HPDE6-E6E7 (cell line): ENCODE results near the gene RASSF3.
"Not testable (repeated sequence)": the region's sequence is repeated elsewhere in the genome, so short reads cannot be mapped to it uniquely, and the experiment has no call there.

ENCODE experiments used
- DNase-seq: peaks from one replicate; pipeline ENCODE4 v3.0.0; 2011; ENCODE audit warnings: missing footprints; ENCODE audit errors: extremely low spot score

Gene RASSF3

DNA sequence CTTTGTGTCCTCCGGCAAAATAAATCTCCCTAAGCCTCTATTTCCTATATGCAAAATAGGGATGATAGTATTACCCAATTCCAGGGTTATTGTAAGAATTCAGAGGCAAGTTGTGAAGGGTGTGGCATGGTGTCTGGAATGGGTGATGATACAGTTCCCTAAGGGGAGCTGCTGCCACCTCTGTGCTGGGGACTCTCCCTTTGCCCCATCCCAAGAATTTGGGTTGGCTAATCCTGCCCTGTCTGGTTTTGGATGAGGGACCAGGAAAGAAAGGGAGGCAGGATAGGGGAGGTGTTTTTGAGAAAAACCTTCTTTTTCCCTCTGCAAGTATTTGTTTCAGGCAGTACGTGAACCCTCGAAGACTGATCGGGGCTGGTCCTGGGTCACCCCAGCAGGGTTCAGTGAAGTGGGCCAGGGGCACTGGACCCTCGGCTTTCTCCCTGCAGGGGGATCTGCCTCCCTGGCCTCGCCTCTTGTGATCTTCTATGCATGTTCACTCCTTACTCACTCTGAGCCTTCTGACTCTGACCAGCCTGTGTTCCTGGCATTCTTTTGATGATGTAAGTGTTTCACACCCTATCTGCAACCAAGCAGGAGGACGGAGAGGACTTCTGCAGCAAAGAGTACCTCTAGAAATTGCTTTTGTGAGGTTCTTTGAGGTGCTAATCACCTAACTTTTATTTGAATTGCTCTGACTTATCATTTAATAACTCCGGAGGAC is 60.8 kb downstream of the RASSF3 start:
- DNase-seq, result peak; percentile 52

DNA sequence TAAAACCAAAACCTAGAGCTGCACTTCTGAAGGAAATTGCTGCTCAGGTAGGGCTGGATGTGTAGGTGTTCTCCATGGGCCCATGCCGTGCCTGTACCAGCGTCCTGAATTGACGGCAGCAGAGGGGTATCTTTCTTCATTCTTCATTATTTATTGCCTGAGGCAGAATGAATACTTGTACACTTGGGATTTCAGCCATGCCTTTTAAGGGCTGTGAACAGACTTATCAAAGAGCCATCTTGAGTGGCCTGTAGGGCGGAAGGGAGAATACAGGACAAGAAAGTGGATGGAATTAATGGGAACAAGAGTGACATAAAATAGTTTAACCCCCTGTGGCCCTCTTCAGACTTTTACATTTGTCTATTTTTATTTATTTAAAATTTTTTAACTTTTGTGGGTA is 61.4 kb downstream of the RASSF3 start:
- no peak for DNase-seq

DNA sequence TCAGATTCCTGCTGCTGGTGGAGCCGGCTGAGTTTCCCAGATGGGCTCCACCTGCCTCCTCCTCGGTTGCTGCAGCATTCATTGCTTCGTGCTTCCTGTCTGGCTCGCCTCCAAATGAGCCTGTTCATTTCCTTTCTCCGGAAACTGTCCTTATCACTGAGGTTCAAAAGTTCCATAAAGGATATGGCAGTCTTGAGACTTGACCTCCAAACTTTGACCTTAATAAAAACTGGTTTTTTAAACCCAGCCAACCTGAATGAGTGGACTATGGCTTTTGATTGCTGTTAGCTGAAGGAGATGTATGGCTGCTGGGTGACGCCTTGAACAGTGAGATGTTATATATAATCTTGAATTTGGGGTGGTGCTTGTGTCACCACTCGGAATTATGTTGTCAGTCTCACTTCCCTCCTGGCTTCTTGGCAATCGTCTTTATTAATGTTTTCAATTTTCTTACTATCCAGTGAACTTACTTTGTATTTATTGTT is 62.7 kb downstream of the RASSF3 start:
- DNase-seq, result no peak

DNA sequence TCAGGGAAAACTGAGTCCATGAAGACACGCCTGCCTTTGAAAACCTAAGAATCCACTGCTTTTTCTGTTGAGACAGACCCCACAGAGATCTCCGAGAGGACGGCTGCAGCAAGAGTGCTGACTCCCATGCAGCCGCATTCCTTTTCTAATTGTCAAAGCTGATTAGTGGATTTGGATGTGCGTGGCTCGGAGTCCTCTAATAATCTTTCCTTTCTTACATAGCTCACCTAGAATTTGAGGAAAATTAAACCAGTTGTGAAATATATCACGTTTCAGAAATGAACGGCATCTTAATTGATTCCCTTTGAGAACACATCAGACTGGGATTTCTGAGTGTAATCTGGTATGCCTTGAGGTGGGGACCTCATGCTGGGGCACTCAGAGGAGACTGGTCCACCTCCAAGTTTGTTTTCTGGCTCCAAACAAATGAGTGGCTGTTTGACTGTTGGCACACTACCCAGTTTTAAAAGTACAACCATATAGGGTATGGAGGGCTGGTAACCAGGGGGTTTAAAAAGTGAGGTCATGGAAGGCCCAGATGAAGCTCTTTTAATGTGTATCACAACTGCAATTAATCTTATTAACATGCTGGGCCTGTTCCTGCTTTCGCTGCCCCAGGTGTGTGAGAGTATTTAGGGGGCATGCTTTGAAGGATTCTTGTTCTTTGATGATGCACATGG is 63.3 kb downstream of the RASSF3 start:
- DNase-seq, result no peak

DNA sequence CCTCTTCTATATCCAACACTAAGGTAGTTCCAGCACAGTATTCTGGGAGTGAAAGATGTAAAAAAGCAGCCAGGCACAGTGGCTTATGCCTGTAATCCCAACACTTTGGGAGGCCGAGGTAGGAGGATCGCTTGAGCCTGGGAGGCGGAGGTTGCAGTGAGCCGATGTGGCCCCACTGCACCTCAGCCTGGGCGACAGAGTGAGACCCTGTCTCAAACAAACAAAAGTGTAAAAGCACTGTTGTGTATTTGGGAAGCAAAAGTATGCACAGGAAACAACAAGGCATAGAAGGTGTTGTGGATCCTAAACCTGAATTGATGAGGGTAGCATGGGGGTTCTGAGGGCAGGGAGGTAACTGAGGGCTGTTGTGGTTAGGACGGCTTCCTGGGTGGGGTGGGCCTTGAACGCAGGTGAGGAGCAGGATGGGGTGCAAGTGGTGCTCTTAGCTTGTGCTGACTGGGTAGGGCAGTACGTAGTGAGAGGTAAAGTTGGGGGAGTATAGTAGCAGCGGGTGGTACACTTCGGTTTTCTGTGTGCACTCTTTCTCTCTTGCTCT is 64.2 kb downstream of the RASSF3 start:
- DNase-seq, result no peak

DNA sequence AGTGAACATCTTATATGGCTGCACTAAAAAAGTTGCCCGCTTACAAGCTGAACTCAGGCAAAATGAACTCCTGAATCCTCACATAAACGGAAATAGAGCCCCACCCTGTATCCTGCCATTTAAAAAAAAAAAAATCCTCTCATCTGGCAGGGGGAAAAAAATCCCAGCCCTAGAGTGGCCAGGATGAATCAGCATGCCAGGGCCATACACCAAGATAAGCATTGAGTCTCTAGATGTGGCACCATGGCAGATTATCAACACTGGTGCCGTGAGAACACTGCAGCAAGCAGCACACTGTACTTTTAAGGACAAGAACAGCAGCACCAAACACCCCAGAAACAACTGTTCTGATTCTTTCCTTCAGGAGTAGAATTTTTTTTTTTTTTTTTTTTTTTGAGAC is 65.5 kb downstream of the RASSF3 start:
- DNase-seq, result no peak

DNA sequence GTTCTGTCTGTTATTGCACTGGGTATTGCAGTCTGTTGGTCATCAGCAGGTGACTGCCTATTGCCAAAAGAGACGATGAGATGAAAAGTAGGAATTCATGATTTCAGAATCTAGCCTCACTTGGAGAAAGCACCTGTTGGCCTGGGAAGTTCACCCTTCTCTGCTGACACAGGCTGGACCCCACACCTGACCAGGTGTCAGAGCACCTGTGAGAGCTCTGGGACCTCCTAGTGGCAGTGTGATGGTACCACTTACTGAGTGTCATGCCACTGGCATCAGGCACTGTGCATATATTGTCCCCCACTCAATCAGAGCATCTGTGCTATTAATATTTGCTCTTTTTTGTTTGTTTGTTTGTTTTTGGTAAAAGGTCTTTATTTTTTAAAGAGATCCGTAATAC is 68.0 kb downstream of the RASSF3 start:
- DNase-seq, result no peak

DNA sequence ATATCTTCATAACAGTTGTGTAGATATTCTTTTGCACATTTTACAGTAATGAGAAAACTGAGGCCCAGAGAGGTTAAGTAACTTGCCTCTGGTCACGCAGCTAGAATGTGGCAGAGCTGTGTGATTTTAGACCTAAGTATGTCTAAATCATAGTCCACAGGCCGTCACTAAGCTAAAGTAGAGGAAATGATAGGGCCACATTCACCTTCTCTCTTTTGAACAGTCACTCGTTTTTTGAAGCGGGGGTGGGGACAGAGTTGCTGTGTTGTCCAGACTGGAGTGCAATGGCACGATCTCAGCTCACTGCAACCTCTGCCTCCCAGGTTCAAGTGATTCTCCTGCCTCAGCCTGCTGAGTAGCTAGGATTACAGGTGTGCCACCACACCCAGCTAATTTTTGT is 68.5 kb downstream of the RASSF3 start:
- no peak for DNase-seq

DNA sequence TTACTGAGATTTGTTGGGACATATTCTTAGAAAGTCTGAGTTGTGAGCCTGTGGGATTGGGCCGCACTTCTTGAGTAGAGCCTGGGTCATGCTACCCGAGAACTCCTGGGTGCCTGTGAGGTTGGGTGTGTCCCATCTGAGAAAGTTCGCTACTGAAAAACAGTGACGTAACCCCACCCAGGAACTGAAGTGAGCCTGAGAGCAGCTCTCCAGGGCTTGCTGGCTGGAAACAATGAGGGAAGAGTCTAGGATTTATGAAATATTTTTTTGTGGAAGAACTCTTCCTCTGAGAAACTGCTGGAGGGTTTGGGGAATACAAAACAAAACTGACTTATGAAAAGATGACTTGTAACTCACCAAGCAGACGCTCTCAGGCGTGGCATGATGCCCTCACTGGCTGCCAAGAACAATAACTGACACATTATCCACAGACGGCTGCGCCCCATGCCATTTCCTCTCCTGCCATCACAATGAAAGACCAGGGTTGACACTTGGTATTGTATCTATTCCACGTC is 69.2 kb downstream of the RASSF3 start:
- DNase-seq, result peak; percentile 81

DNA sequence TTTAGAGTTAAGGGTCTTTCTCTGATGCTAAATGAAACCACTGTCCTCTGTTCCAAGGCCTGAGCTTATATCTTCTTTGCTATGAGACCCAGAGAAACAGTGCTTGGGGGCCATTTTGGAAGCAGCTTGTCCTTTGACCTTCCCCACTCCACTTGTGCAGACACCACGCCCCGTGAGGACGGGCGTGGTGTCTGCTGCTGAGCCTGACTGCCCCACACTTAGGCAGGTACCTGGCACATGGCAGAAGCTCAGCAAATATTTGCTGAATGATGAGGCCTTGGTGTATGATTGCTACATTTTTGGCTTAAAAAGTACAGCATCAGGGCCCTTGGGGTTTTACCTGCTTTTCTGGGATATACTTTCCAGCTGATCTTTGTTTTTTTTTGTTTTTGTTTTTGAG is 69.9 kb downstream of the RASSF3 start:
- DNase-seq, result no peak

DNA sequence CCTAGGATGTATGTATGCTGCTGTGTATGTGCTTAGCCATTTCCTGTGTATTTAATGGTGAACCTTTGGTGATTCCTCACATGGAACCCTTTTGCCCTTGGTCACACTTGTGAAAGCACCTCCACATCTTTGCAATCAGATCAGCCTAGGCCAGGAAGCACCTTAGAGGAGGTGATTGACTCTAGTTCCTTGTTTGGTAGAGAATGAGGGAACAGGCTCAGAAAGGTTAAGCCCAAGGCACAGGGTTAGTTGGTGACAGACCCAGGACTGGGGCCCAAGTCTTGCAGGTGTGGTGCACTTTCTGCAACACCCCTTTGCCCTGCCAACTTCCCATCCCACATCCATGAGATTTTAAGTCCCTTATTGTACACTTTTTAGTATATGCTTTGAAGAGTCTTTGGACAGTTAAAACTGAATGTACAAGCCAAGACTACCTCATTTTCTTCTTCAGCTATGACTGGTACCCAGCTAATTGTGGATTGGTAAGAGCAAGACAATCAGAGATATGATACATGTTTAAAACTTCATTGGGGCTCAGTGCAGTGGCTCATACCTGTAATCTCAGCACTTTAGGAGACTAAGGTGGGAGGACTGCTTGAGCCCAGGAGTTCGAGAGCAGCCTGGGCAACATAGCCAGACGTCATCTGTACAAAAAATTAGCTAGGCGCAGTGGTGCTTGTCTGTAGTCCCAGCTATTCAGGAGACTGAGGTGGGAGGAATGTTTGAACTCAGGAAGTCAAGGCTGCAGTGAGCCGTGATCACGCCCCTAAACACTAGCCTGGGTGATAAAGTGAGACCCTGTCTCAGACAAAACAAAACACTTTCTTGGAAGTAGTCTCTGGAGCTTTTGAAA is 71.1 kb downstream of the RASSF3 start:
- DNase-seq, result no peak

DNA sequence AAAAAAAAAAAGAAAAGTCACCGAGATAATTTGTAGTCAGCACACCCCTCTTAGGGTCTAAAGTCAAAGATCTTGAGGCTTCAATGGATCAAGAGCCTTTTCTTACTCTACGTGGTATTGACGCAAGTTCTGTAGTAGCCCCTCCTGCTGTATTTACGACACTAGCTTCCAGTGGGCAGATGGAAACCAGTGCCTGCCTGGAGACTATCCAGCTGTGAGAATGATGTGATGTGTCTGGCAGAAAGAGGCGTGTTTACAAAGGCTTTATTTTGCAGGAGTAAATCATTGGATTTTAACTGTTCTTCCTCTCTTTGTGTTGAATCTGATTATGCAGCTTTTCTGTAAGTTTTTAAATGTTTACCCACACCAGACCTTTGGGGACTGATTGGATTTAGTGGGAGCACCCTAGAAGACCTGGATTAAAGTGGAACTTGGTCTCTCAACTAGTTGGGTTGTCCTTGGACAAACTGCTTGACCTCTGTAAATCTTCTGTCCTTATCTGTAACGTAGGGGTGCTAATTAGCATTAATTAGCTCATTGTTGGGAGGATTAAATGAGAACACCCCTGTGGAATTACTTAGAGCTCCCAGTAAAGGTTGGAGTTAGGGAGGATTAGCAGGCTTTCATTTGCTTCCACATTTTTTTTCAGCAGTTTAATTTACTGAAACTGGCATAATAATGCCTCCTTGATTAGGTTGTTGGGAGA is 72.4 kb downstream of the RASSF3 start:
- DNase-seq, result no peak

DNA sequence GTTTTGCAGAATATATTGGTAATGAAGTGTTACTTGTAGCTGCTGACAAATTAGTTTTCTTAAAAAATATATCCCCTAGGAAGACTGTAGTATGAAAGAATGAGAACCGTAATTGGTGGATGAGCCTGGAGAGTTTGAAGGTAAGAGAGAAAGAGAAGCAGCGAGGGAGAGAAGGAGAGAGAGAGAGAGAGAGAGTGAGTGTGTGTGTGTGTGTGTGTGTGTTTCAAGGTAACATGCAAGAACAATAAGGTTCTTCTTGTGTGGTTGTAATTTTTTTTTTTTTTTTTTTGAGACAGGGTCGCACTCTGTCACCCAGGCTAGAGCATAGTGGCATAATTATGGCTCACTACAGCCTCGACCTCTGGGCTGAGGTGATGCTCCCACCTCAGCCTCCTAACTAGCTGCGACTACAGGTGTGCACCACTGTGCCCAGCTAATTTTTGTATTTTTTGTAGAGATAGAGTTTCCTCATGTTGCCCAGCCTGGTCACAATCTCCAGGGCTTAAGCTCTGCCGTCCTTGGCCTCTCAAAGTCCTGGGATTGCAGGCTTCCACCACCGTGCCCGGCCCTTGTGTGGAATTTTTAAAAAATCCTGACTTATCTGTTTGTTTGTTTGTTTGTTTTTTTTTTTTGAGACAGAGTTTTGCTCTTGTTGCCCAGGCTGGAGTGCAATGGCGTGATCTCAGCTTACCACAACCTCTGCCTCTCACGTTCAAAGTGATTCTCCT is 73.7 kb downstream of the RASSF3 start:
- no peak for DNase-seq

DNA sequence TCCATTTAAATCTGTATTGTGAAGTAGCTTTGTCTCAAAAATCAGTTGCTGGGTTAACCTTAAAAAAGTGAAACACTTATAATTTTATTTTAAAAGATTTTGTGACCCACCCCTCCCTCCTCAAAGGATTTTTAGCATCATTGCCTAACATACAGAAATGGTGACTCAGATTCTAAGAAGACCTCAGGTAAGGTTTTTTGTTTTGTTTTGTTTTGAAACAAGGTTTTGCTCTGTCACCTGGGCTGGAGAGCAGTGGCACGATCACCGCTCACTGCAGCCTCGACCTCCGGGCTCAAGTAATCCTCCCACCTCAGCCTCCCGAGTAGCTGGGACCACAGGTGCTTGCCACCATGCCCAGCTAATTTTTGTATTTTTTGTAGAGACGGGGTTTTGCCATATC is 74.8 kb downstream of the RASSF3 start:
- DNase-seq, result no peak

DNA sequence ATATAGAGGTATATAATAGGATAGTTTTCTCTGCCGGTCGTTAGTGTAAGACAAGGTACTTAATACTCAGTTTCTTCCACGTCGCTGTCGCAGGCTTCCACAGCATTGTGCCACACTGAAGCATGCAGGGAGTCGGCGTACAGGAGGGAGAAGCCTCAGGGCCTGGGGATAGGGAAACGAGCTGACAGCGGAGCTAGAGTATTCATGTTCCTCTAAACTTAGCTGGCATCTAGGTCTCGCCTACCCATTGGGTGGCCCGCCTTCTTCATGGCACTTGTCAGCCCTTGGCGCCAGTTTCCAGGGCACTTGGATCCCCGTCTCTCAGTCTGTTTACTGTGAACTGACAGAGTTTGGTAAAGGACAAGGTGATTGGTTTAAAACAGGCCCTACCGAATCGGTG is 75.3 kb downstream of the RASSF3 start:
- DNase-seq, result no peak

DNA sequence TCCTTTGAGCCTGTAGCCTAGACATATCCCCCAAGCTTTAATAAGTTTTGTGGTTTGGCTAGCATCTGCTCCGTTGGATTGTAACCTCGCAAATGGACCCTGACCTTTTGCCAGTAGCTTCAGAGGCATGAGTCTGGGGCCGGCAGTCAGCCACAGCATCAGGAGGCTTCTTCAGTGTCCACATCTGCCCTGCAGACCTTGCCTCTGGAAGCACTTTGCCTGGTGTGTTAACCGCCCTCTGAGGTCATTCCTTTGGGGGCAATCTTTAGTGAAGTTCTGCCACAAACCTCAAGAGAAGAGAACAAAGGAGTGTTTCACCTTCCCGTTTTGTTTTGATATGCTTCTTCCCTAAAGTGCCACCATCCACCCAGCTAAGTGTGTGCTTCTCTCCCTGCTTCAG is 77.5 kb downstream of the RASSF3 start:
- DNase-seq, result no peak

DNA sequence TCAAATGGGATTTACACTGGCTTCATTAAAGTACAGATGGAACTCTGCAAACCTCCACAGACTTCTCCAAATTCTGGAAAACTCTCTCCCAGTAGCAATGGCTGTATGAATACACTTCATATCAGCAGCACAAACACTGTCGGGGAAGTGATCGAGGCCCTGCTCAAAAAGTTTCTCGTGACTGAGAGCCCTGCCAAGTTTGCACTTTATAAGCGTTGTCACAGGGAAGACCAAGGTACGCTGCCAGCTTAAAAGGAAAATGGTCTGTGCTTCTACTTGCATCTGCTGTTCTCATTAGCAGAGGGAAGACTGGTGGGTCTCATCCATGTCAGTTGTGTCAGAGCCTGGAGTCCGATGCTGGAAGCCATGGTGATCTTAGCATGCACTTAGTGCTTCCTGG is 77.9 kb downstream of the RASSF3 start:
- no peak for DNase-seq

DNA sequence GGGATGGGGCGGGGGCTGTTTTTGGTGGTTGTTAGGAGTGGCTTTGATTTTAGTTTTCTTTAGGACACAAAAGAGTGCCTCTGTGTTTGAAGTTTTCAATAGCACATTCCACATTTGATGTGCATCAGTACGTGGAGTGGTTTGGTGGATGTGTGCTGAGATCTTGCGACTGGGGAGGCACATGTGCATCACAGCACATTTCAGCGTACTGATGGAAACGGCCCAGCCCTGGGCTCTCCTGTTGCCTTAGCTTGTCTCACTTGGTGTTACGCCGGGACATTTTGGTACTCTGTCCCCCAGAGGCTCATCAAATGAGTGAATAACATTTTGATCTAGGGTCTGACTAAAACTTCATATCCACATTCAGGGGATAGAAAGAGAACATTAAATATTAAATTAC is 78.4 kb downstream of the RASSF3 start:
- DNase-seq, result no peak

DNA sequence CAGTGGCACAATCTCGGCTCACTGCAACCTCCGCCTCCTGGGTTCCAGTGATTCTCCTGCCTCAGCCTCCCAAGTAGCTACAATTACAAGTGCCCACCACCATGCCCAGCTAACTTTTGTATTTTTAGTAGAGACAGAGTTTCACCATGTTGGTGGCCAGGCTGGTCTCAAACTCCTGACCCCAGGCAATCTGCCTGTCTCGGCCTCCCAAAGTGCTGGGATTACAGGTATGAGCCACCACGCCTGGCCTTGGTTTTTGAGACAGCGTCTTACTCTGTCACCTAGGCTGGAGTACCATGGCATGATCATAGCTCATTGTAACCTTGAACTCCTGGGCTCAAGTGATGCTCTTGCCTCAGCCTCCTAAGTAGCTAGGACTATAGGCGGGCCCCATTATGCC is 79.9 kb downstream of the RASSF3 start:
- DNase-seq, result not testable (repeated sequence)

DNA sequence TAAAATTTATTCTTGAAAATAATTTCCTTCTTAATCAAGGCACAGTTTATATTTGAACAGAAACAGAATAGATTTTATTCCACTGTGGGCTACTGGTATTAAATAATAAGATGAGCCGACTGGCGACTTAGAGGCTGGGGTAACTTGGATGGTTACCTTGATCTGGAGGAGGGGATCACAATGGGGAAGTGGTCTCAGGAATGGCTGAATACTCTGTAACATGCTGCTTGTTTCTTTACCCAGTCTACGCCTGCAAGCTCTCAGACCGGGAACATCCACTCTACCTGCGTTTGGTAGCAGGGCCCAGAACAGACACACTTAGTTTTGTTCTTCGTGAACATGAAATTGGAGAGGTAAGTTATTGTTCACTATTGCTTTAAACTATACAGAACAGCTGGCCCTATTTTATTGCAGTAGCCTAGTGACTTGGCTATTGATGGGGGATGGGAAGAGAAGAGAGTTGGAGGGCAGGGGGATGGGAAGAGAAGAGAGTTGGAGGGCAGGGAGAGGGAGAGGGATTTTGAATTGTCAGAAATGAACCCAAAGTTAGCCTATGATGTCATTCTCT is 81.0 kb downstream of the RASSF3 start:
- no peak for DNase-seq
